Esophagus squamous epithelium (tissue), 5 donors: Measurements from ENCODE around the gene PRICKLE3. TPM values are rescaled to one million over a fixed set of nuclear protein-coding genes. Genes with fewer than 3 reads are reported as not detected.
"Not testable (repeated sequence)": the region's sequence is repeated elsewhere in the genome, so short reads cannot be mapped to it uniquely, and the experiment has no call there.

Source experiments
- DNase-seq: peaks from one replicate; lab custom pipeline; 2025; lab: John Stamatoyannopoulos, UW
- H3K27ac ChIP-seq, 4 donors: fragments of 200-600 bp; sonication (generic); one replicate each; pipeline ENCODE4 v1.5.1; 2016 to 2019; ENCODE audit warnings: mild to moderate bottlenecking in 1 of 4
- H3K27me3 ChIP-seq, 4 donors: fragments of 200-600 bp; sonication (generic); 1 replicate in 3 of 4; 2 replicates in 1 of 4; pipeline versions ENCODE4 v1.5.1 to v1.6.0; 2017 to 2021; ENCODE audit warnings: antibody characterized with exemption in 1 of 4
- H3K36me3 ChIP-seq, 3 donors: fragments of 200-600 bp; sonication (generic); one replicate each; pipeline ENCODE4 v1.5.1; 2016 to 2019
- H3K4me1 ChIP-seq, 3 donors: fragments of 200-600 bp; sonication (generic); one replicate each; pipeline ENCODE4 v1.5.1; 2017 to 2019
- H3K4me3 ChIP-seq, 4 donors: fragments of 200-600 bp; sonication (generic); 1 replicate in 3 of 4; 2 replicates in 1 of 4; pipeline ENCODE4 v1.5.1; 2016 to 2019; ENCODE audit warnings: mild to moderate bottlenecking in 2 of 4, moderate library complexity in 1 of 4
- H3K9me3 ChIP-seq, 3 donors: fragments of 200-600 bp; sonication (generic); one replicate each; pipeline ENCODE4 v1.5.1; 2016 to 2019
- POLR2A ChIP-seq, 4 donors: fragments of 450-650 bp; IDR thresholded peaks; one replicate each; pipeline ENCODE4 v1.6.1; 2017; ENCODE audit warnings: antibody characterized with exemption in 4 of 4, mild to moderate bottlenecking in 4 of 4, moderate library complexity in 3 of 4
- WGBS, 2 donors: methylation state at CpG; one replicate each; pipeline ENCODE4 v1.1.5; 2018; 5-methylcytosine and 5-hydroxymethylcytosine counted together
- intact Hi-C: fragments of 100-400 bp; cut with DNase I; formaldehyde crosslinking; loops from one replicate; pipeline ENCODE4 v1.15.0; 2022
- total RNA-seq, 4 donors: library from RNA; depleted of rRNA; stranded (reverse); fragments of >200 nt; gene quantifications; one replicate each; pipeline ENCODE4 v1.1.0, GENCODE V29; 2016
- TF ChIP-seq, protein P1 (sequence below), 6 experiments: fragments of 450-650 bp in 4 of 6; fragments of 200-600 bp in 2 of 6; sonication (generic) in 2 of 6; IDR thresholded peaks; one replicate each; pipeline ENCODE4 v1.5.1; 2016 to 2019; ENCODE audit warnings: antibody characterized with exemption in 6 of 6, mild to moderate bottlenecking in 4 of 6, moderate library complexity in 4 of 6
- donor health status: DM: yes; HTN: yes; CAD: no.

Gene PRICKLE3
- total RNA-seq, 4 donors from 2014 or later, result 15.7 to 33.8 (median 19.9) TPM

DNA sequence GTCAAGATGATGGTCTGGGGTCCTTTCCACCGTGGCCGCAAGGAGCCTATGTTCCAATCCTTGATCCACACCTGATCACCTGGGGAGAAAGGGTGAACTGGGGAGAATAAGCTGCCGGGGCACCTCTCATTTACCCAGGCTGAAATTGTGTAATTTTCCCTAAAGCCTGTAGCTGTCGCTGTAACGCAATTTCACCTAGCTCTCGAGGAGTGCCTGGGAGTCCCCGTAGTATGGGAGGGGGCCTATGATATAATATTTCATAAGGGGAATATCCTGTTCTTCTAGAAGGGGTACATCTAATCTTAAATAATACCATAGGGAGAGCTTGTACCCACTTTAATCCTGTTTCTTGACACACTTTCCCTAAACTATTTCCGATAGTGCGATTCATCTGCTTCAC is 43.9 kb downstream of the PRICKLE3 start:
- peaks cover 4 to 27% (median 10%) of the 10 kb centered on the region in 3 donors for H3K9me3 ChIP-seq
- H3K4me3 ChIP-seq, H3K4me1 ChIP-seq, H3K27me3 ChIP-seq, H3K27ac ChIP-seq, H3K36me3 ChIP-seq, intact Hi-C loops, DNase-seq: not testable (repeated sequence)
- TF ChIP-seq, protein P1, sequence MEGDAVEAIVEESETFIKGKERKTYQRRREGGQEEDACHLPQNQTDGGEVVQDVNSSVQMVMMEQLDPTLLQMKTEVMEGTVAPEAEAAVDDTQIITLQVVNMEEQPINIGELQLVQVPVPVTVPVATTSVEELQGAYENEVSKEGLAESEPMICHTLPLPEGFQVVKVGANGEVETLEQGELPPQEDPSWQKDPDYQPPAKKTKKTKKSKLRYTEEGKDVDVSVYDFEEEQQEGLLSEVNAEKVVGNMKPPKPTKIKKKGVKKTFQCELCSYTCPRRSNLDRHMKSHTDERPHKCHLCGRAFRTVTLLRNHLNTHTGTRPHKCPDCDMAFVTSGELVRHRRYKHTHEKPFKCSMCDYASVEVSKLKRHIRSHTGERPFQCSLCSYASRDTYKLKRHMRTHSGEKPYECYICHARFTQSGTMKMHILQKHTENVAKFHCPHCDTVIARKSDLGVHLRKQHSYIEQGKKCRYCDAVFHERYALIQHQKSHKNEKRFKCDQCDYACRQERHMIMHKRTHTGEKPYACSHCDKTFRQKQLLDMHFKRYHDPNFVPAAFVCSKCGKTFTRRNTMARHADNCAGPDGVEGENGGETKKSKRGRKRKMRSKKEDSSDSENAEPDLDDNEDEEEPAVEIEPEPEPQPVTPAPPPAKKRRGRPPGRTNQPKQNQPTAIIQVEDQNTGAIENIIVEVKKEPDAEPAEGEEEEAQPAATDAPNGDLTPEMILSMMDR (IDR thresholded peaks at IDR 0.05), result peak in 4 of 6 experiments; percentile 8 to 29 (median 12)
- 46 to 57% methylated on average over 8 to 9 of the region's 9 CpGs for WGBS, 2 donors

DNA sequence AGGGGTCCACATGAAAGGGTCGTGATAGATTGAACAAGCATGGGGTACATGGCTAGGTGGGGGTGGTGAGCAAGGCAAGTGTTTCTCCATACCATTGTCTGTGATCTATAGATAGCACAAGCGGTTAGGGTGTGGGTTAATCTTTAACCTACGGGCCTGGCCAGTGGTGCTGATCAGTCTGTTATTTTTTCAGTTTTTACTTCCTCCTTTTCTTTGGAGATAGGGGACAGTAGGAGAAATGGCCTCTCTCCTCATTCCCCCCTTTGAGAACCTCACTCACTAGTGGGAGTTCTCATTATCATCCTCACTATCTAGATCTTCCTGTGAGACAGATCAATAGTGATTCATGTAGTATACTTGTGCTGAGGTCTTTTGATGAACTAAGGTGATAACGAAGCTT is 46.5 kb downstream of the PRICKLE3 start:
- intact Hi-C loops, result no loop called here
- no peaks in the 10 kb centered on the region for H3K27me3 ChIP-seq
- no peak for TF ChIP-seq POLR2A (IDR thresholded peaks at IDR 0.05)
- TF ChIP-seq, protein P1 (IDR thresholded peaks at IDR 0.05), result no peak
- no peak overlapping the region for H3K4me3 ChIP-seq
- 78 to 93% methylated on average over 2 to 4 of the region's 4 CpGs for WGBS, 2 donors
- H3K4me1 ChIP-seq, result no peaks in the 10 kb centered on the region
- DNase-seq, result no peak
- H3K27ac ChIP-seq, result no peak overlapping the region
- no peaks in the 10 kb centered on the region for H3K36me3 ChIP-seq
- peaks cover 4 to 27% (median 10%) of the 10 kb centered on the region in 3 donors for H3K9me3 ChIP-seq

DNA sequence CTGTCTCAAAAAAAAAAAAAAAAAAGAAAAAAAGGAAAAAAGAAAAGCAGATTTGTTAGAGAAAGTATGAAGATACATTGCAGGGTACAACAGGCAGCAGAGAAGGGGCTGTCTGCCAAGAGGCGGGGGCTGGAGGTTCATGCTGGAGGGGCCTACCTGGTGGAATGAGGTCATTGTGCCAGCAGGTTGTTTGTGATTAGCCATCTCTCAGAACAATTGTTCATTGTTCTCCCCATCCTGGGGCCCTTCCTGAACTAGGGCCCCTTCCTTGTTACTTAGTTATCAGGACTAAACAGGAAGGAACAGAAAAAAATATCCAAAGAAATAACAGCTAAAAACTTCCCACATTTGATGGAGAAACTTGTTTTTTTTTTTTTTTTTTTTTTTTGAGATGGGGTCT is 48.7 kb downstream of the PRICKLE3 start:
- WGBS, 2 donors, result 89 to 100% methylated on average over 1 of the region's 1 CpG
- no peaks in the 10 kb centered on the region for H3K36me3 ChIP-seq
- H3K27ac ChIP-seq, result no peak overlapping the region
- H3K4me3 ChIP-seq, result no peak overlapping the region
- TF ChIP-seq POLR2A (IDR thresholded peaks at IDR 0.05), result no peak
- TF ChIP-seq, protein P1 (IDR thresholded peaks at IDR 0.05), result no peak
- H3K27me3 ChIP-seq, result no peaks in the 10 kb centered on the region
- no peak for DNase-seq
- H3K9me3 ChIP-seq, result peaks cover 4 to 27% (median 10%) of the 10 kb centered on the region in 3 donors
- H3K4me1 ChIP-seq, result no peaks in the 10 kb centered on the region
- intact Hi-C loops, result no loop called here

GRCh38 chrX:49133759-49134158 is 52.4 kb downstream of the PRICKLE3 start:
- DNase-seq, result no peak
- 86 to 100% methylated on average over 1 of the region's 1 CpG for WGBS, 2 donors
- Histone ChIP-seq H3K9me3 (peaks cover 0 to 1% (median under 1%) of the 10 kb centered on the region in 3 donors), H3K36me3 (no peaks in the 10 kb centered on the region), H3K4me1 (no peaks in the 10 kb centered on the region), H3K27ac (no peak overlapping the region), H3K4me3 (no peak overlapping the region), H3K27me3 (no peaks in the 10 kb centered on the region)
- TF ChIP-seq POLR2A (IDR thresholded peaks at IDR 0.05), result no peak
- TF ChIP-seq, protein P1 (IDR thresholded peaks at IDR 0.05), result no peak
- intact Hi-C loops, result no loop called here

DNA sequence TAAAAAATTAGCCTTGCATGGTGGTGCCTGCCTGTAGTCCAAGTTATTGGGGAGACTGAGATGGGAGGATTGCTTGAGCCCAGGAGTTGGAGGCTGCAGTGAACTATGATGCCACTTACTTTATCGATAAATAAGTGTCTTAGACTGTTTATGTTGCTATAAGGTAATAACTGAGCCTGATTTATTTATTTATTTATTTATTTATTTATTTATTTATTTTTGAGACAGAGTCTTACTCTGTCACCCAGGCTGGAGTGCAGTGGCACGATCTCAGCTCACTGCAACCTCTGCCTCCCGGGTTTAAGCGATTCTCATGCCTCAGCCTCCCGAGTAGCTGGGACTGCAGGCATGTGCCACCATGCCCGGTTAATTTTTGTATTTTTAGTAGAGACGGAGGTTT is 53.9 kb downstream of the PRICKLE3 start:
- H3K27ac ChIP-seq, intact Hi-C loops, H3K4me1 ChIP-seq, H3K9me3 ChIP-seq, H3K27me3 ChIP-seq, DNase-seq, H3K36me3 ChIP-seq, H3K4me3 ChIP-seq: not testable (repeated sequence)
- 94 to 99% methylated on average over 7 of the region's 7 CpGs for WGBS, 2 donors

GRCh38 chrX:49129427-49129826 is 56.7 kb downstream of the PRICKLE3 start:
- no peak for DNase-seq
- H3K36me3 ChIP-seq, result no peaks in the 10 kb centered on the region
- no peak overlapping the region for H3K27ac ChIP-seq
- no peaks in the 10 kb centered on the region for H3K4me1 ChIP-seq
- no peaks in the 10 kb centered on the region for H3K27me3 ChIP-seq
- intact Hi-C loops, result no loop called here
- H3K4me3 ChIP-seq, result no peak overlapping the region
- WGBS, 2 donors, result 85% methylated on average over 4 of the region's 4 CpGs; no CpG with 5 or more reads in 1 of the 2 donors
- no peaks in the 10 kb centered on the region for H3K9me3 ChIP-seq
- TF ChIP-seq POLR2A (IDR thresholded peaks at IDR 0.05), result no peak
- TF ChIP-seq, protein P1 (IDR thresholded peaks at IDR 0.05), result no peak

DNA sequence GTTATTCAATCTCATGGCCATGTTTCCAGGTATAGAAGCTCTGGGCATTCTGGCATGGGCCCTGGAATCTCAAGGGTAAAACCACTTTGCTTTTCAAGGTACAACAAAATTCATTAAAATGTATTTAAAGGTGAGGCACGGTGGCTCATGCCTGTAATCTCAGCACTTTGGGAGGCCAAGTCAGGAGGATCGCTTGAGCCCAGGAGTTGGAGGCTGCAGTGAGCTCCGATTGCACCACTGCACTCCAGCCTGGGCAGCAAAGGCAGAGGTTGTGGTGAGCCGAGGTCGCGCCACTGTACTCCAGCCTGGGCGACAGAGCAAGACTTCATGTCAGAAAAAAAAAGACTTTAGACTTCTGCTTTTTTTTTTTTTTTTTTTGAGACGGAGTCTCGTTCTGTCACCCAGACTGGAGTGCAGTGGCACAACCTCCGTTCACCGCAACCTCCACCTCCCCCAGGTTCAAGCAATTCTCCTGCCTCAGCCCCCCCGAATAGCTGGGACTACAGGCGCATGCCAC is 58.4 kb downstream of the PRICKLE3 start:
- H3K27me3 ChIP-seq, H3K4me3 ChIP-seq, H3K36me3 ChIP-seq, H3K27ac ChIP-seq, intact Hi-C loops, H3K4me1 ChIP-seq, H3K9me3 ChIP-seq, DNase-seq: not testable (repeated sequence)
- 70 to 81% methylated on average over 9 to 11 of the region's 13 CpGs for WGBS, 2 donors
